Measurements from ENCODE around the gene EXOC2.

DNA sequence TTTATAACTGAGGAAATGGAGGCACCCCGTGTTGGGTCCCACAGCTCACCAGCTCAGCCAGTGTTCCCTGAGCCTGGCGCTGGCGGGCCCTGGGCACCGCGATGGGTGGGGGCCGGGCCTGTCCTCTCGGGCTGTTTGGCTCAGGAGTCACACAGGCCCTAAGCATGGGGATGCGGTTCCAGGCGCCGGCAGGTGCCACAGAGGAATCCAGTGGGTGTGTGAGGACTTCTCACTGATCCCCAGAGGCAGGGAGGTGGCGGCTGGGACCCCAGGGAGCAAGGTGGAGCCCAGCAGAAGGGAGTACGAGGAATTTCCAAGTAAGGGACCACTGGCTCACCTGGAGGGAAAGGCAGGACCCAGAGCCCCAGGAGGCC lies 243.9 kb downstream of the EXOC2 start:
- TF ChIP-seq, protein P1, sequence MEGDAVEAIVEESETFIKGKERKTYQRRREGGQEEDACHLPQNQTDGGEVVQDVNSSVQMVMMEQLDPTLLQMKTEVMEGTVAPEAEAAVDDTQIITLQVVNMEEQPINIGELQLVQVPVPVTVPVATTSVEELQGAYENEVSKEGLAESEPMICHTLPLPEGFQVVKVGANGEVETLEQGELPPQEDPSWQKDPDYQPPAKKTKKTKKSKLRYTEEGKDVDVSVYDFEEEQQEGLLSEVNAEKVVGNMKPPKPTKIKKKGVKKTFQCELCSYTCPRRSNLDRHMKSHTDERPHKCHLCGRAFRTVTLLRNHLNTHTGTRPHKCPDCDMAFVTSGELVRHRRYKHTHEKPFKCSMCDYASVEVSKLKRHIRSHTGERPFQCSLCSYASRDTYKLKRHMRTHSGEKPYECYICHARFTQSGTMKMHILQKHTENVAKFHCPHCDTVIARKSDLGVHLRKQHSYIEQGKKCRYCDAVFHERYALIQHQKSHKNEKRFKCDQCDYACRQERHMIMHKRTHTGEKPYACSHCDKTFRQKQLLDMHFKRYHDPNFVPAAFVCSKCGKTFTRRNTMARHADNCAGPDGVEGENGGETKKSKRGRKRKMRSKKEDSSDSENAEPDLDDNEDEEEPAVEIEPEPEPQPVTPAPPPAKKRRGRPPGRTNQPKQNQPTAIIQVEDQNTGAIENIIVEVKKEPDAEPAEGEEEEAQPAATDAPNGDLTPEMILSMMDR (IDR thresholded peaks at IDR 0.05): no peak
- no peak for TF ChIP-seq POLR2A (IDR thresholded peaks at IDR 0.05)

Data from lower leg skin (tissue), 3 donors.